SK-N-SH (cell line): ENCODE measurements around the gene SNX32. TPM values are rescaled to one million over a fixed set of nuclear protein-coding genes. Genes with fewer than 3 reads are reported as not detected.
A peak's percentile ranks its signal among the peaks of the same experiment; 100 is the strongest.

ENCODE experiments used
- CTCF ChIA-PET: fragments of 300-600, 350-600 bp; formaldehyde crosslinking; extraction: SDS; loops from one replicate; lab custom pipeline; 2021; lab: Yijun Ruan, JAX
- POLR2A ChIA-PET: fragments of 350-600 bp; sonication (Branson Sonifier 250); formaldehyde crosslinking; extraction: SDS; loops from one replicate; lab custom pipeline; 2020; ENCODE audit warnings: antibody characterized with exemption, inconsistent platforms; lab: Yijun Ruan, JAX
- DNase-seq: peaks from one replicate; pipeline ENCODE4 v3.0.0; 2012
- H2AFZ ChIP-seq: fragments of 200-600 bp; sonication (generic); 2 replicates; pipeline ENCODE4 v1.8.1; 2016; ENCODE audit warnings: antibody characterized with exemption, mild to moderate bottlenecking, low read depth
- H3F3A ChIP-seq: fragments of 200-600 bp; sonication (generic); replicated peaks from 2 replicates; pipeline ENCODE3; 2016; ENCODE audit warnings: antibody characterized with exemption, mild to moderate bottlenecking; ENCODE audit not compliant: insufficient read depth
- H3K27ac ChIP-seq, 2 experiments: fragments of 200-500 bp in 1 of 2; fragments of 200-600 bp in 1 of 2; sonication (Bioruptor generic) in 1 of 2; sonication (generic), shearing (Covaris generic) in 1 of 2; 2 replicates each; pipeline versions ENCODE4 v1.5.1 to v1.6.1; 2014 to 2016; ENCODE audit warnings: low read depth in 2 of 2, inconsistent platforms in 1 of 2, low read length in 1 of 2, mild to moderate bottlenecking in 1 of 2, mixed read lengths in 1 of 2
- H3K27me3 ChIP-seq: fragments of 200-600 bp; sonication (generic), shearing (Covaris generic); 2 replicates; pipeline ENCODE4 v1.6.1; 2016; ENCODE audit warnings: mixed run types; ENCODE audit not compliant: insufficient read depth
- H3K36me3 ChIP-seq, 2 experiments: fragments of 200-500 bp in 1 of 2; fragments of 200-600 bp in 1 of 2; sonication (Bioruptor generic) in 1 of 2; sonication (generic) in 1 of 2; replicated peaks in 1 of 2; 2 replicates each; pipeline versions ENCODE3 to v1.5.1; 2014 to 2016; ENCODE audit warnings: low read length in 1 of 2, mild to moderate bottlenecking in 1 of 2; ENCODE audit not compliant: insufficient read depth in 2 of 2, control insufficient read depth in 1 of 2
- H3K4me1 ChIP-seq, 2 experiments: fragments of 200-500 bp in 1 of 2; fragments of 200-600 bp in 1 of 2; sonication (Bioruptor generic) in 1 of 2; sonication (generic), shearing (Covaris generic) in 1 of 2; 2 replicates each; pipeline versions ENCODE4 v1.5.1 to v1.6.1; 2014 to 2016; ENCODE audit warnings: low read depth in 1 of 2, low read length in 1 of 2, mixed run types in 1 of 2; ENCODE audit not compliant: insufficient read depth in 2 of 2, control insufficient read depth in 1 of 2
- H3K4me2 ChIP-seq: fragments of 200-600 bp; sonication (generic), shearing (Covaris generic); 2 replicates; pipeline ENCODE4 v1.6.1; 2017; ENCODE audit warnings: mixed run types
- H3K4me3 ChIP-seq, 2 experiments: fragments of 200-500 bp in 1 of 2; fragments of 200-600 bp in 1 of 2; sonication (Bioruptor generic) in 1 of 2; sonication (generic), shearing (Covaris generic) in 1 of 2; 2 replicates each; pipeline versions ENCODE4 v1.5.1 to v1.8.1; 2014 to 2016; ENCODE audit warnings: low read depth in 2 of 2, inconsistent platforms in 1 of 2, low read length in 1 of 2, mild to moderate bottlenecking in 1 of 2, mixed read lengths in 1 of 2, moderate library complexity in 1 of 2
- H3K79me2 ChIP-seq: fragments of 200-600 bp; sonication (generic); 2 replicates; pipeline ENCODE4 v1.8.1; 2017; ENCODE audit warnings: mild to moderate bottlenecking; ENCODE audit not compliant: insufficient read depth
- H3K9ac ChIP-seq: fragments of 200-600 bp; sonication (generic); 2 replicates; pipeline ENCODE4 v1.6.1; 2017; ENCODE audit warnings: mixed run types
- H3K9me2 ChIP-seq: fragments of 200-600 bp; sonication (generic); 2 replicates; pipeline ENCODE4 v1.6.1; 2017; ENCODE audit warnings: mixed run types
- H3K9me3 ChIP-seq: fragments of 200-600 bp; sonication (generic); 2 replicates; pipeline ENCODE4 v1.6.1; 2017; ENCODE audit warnings: mixed run types, mild to moderate bottlenecking, moderate library complexity
- H4K20me1 ChIP-seq: fragments of 200-600 bp; sonication (generic); 2 replicates; pipeline ENCODE4 v1.6.1; 2017; ENCODE audit warnings: mild to moderate bottlenecking, mixed run types; ENCODE audit not compliant: insufficient read depth
- CHD2 ChIP-seq: fragments of 150-350 bp; IDR thresholded peaks from 2 replicates; pipeline ENCODE4 v1.6.1; 2018; ENCODE audit warnings: low read length; ENCODE audit not compliant: partially characterized antibody
- EZH2phosphoT487 ChIP-seq: fragments of 200-600 bp; sonication (generic); IDR thresholded peaks from 2 replicates; pipeline ENCODE4 v1.6.1; 2017; ENCODE audit warnings: low read depth, mixed run types, mild to moderate bottlenecking, antibody characterized with exemption, moderate library complexity, borderline replicate concordance
- GATA2 ChIP-seq: sonication (generic); formaldehyde crosslinking; IDR thresholded peaks from 2 replicates; pipeline ENCODE4 v1.5.0; 2020; ENCODE audit warnings: mild to moderate bottlenecking, missing genetic modification reagents
- JUND ChIP-seq: IDR thresholded peaks from 2 replicates; pipeline ENCODE4 v1.4.0; 2012
- MEF2A ChIP-seq: IDR thresholded peaks from 2 replicates; pipeline ENCODE4 v1.4.0; 2012; ENCODE audit warnings: low read depth, borderline replicate concordance
- MXI1 ChIP-seq: IDR thresholded peaks from 2 replicates; pipeline ENCODE4 v1.6.1; 2012; ENCODE audit warnings: mild to moderate bottlenecking, low read depth, low read length, improper control_type of control experiment
- RAD21 ChIP-seq: IDR thresholded peaks from 2 replicates; pipeline ENCODE4 v1.6.1; 2012; ENCODE audit warnings: mild to moderate bottlenecking, low read length
- RXRA ChIP-seq: IDR thresholded peaks from 2 replicates; pipeline ENCODE4 v1.4.0; 2012; ENCODE audit warnings: low read depth, mild to moderate bottlenecking, borderline replicate concordance
- SMC3 ChIP-seq: IDR thresholded peaks from 2 replicates; pipeline ENCODE4 v1.6.1; 2012; ENCODE audit warnings: low read depth, low read length, improper control_type of control experiment
- WGBS: methylation state at CpG from one replicate; pipeline ENCODE4 v1.1.6; 2017; ENCODE audit warnings: low lambda C conversion rate; 5-methylcytosine and 5-hydroxymethylcytosine counted together
- polyA plus RNA-seq, 3 experiments: library from polyadenylated mRNA; depleted of rRNA; stranded (reverse); fragments of >200 nt; gene quantifications; 2 replicates each; pipeline ENCODE4 v1.2.3, GENCODE V29; 2012
- TF ChIP-seq, protein P1 (sequence below): fragments of 150-350 bp; IDR thresholded peaks from 2 replicates; pipeline ENCODE4 v1.6.1; 2016; ENCODE audit warnings: mild to moderate bottlenecking, low read depth, low read length
- TF ChIP-seq, protein P2 (sequence below): IDR thresholded peaks from 2 replicates; pipeline ENCODE4; 2012

The SNX32 gene
- polyA plus RNA-seq, 1 of the 3 experiments (the other 2 are of a cell fraction), result 1.0 TPM

DNA sequence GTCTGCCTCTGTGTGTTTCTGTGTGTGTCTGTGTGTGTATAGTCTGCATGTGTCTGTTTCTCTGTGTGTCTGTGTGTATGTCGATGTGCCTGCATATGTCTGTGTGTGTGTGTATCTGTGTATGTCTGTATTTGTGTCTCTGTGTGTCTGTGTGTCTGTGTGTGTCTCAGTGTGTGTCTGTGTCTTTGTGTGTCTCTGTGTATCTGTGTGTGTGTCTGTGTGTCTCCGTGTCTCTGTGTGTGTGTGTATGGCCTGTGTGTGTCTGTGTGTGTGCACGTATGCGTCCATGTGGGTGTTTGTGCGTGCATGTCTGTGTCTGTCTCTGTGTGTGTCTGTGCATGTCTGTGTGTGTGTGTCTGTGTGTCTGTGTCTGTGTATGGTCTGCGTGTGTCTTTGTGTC is 439 bp downstream of the SNX32 start:
- Histone ChIP-seq H3F3A (peaks cover 18% of the 10 kb centered on the region), H3K4me2 (peak overlapping the region; percentile 89), H4K20me1 (no peaks in the 10 kb centered on the region), H3K27me3 (no peaks in the 10 kb centered on the region), H3K4me3 (peak overlapping the region; percentile 28 to 73), H2AFZ (peak overlapping the region; percentile 79), H3K9me3 (no peaks in the 10 kb centered on the region), H3K27ac (no peak overlapping the region), H3K9me2 (no peaks in the 10 kb centered on the region), H3K79me2 (no peaks in the 10 kb centered on the region), H3K4me1 (peaks cover 0 to 13% of the 10 kb centered on the region in 2 experiments; a peak in 1 of 4 replicates), H3K9ac (peak overlapping the region; percentile 55), H3K36me3 (no peaks in the 10 kb centered on the region)
- ChIA-PET POLR2A (interaction anchor here (0.6 to 2.3 kb wide), 4 partner anchors 9 to 366 kb away, joined by 3 to 14 read pairs (median 5); no protein-coding TSS in a partner anchor), CTCF (interaction anchor here (1.8 to 3.4 kb wide), 6 partner anchors 11 to 155 kb away, joined by 6 to 33 read pairs (median 10); partner anchors contain the start of genes FIBP and KAT5)
- no peak for DNase-seq
- WGBS, result 9% methylated on average over 6 of the region's 6 CpGs
- TF ChIP-seq CHD2, result no peak
- peak; percentile 1; the same call in 1 of the 2 replicates for TF ChIP-seq MXI1
- no peak for TF ChIP-seq JUND

DNA sequence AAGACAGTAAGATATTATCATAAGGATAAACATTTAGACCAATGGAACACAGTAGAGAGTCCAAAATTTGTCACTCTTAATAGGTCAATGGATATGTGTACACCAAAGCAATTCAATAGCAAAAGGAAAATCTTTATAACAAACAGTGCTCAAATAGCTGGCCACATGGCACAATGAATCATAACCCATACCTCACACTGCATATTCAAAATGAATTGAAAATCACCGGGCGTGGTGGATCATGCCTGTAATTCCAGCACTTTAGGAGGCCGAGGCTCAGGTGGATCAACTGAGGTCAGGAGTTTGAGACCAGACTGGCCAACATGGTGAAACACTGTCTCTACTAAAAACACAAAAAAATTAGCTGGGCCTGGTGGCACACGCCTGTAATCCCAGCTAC is 8.4 kb downstream of the SNX32 start:
- WGBS, result 97% methylated on average over 4 of the region's 4 CpGs

DNA sequence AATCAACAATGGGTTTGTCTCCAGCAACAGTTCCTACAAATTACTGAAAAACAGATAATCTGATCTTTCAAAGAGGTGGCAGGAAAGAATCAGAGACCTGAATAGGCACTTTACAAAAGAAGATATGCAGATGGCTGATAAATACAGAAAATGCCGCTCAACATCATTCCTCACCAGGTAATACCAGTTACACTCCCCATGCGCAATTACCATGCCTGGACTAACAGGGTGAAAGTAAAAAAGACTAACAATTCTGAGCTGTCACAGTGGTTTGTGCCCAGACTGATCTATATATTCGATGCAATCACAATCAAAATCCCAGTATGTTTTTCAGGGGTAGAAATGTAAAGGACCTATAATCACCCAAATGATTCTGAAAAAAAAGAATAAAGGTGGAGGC is 10.0 kb downstream of the SNX32 start:
- no peak overlapping the region for H2AFZ ChIP-seq
- DNase-seq, result no peak
- POLR2A ChIA-PET, result interaction anchor here (0.7 to 1.5 kb wide), 4 partner anchors 9 to 11 kb away, joined by 3 to 4 read pairs (median 3); partner anchors contain the start of gene SNX32
- H3K36me3 ChIP-seq, result no peaks in the 10 kb centered on the region
- H3K9ac ChIP-seq, result no peak overlapping the region
- no peaks in the 10 kb centered on the region for H3K9me3 ChIP-seq
- H3K4me3 ChIP-seq, result no peak overlapping the region
- H3K27ac ChIP-seq, result no peak overlapping the region
- CTCF ChIA-PET, result interaction anchor here (1.2 to 1.6 kb wide), 3 partner anchors 41 to 145 kb away, joined by 3 to 4 read pairs (median 3); no protein-coding TSS in a partner anchor
- no peaks in the 10 kb centered on the region for H3K79me2 ChIP-seq
- no peak overlapping the region for H3K4me2 ChIP-seq
- no peaks in the 10 kb centered on the region for H4K20me1 ChIP-seq
- H3K9me2 ChIP-seq, result no peaks in the 10 kb centered on the region
- H3F3A ChIP-seq, result peaks cover 3% of the 10 kb centered on the region
- no peak for TF ChIP-seq JUND
- TF ChIP-seq EZH2phosphoT487, result no peak
- TF ChIP-seq MEF2A, result no peak
- no peak for TF ChIP-seq GATA2 (CRISPR knock-in tag)
- TF ChIP-seq, protein P1, sequence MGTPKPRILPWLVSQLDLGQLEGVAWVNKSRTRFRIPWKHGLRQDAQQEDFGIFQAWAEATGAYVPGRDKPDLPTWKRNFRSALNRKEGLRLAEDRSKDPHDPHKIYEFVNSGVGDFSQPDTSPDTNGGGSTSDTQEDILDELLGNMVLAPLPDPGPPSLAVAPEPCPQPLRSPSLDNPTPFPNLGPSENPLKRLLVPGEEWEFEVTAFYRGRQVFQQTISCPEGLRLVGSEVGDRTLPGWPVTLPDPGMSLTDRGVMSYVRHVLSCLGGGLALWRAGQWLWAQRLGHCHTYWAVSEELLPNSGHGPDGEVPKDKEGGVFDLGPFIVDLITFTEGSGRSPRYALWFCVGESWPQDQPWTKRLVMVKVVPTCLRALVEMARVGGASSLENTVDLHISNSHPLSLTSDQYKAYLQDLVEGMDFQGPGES, result no peak
- TF ChIP-seq, protein P2, sequence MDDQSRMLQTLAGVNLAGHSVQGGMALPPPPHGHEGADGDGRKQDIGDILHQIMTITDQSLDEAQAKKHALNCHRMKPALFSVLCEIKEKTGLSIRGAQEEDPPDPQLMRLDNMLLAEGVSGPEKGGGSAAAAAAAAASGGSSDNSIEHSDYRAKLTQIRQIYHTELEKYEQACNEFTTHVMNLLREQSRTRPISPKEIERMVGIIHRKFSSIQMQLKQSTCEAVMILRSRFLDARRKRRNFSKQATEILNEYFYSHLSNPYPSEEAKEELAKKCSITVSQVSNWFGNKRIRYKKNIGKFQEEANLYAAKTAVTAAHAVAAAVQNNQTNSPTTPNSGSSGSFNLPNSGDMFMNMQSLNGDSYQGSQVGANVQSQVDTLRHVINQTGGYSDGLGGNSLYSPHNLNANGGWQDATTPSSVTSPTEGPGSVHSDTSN, result no peak
- TF ChIP-seq RAD21, result no peak
- no peak for TF ChIP-seq SMC3
- no peak for TF ChIP-seq RXRA
- H3K4me1 ChIP-seq, result no peaks in the 10 kb centered on the region
- 85% methylated on average over 3 of the region's 3 CpGs for WGBS
- H3K27me3 ChIP-seq, result no peaks in the 10 kb centered on the region

More for the DNA sequence above, 8.4 kb downstream of the SNX32 start:
- Histone ChIP-seq H3K9me2 (no peaks in the 10 kb centered on the region), H3K9ac (no peak overlapping the region), H3K4me3 (no peak overlapping the region), H3K9me3 (no peaks in the 10 kb centered on the region), H3F3A (peaks cover 10% of the 10 kb centered on the region), H3K36me3 (no peaks in the 10 kb centered on the region), H3K27ac (no peak overlapping the region), H3K4me2 (no peak overlapping the region), H2AFZ (no peak overlapping the region), H4K20me1 (no peaks in the 10 kb centered on the region), H3K4me1 (no peaks in the 10 kb centered on the region), H3K27me3 (no peaks in the 10 kb centered on the region), H3K79me2 (no peaks in the 10 kb centered on the region)
- ChIA-PET CTCF (interaction anchor here (1.3 to 1.5 kb wide), 2 partner anchors 9 to 47 kb away, joined by 3 to 4 read pairs; no protein-coding TSS in a partner anchor), POLR2A (no interaction called here)
- DNase-seq, result no peak
- no peak for TF ChIP-seq MEF2A
